MM.1S (cell line): ENCODE data around the gene PTPRD.

Experiments used
- DNase-seq: peaks from one replicate; pipeline ENCODE4 v3.0.0-alpha.2; 2015
- H2AFZ ChIP-seq: fragments of 300-600 bp; sonication (generic); 2 replicates; pipeline ENCODE4 v1.6.0; 2016; ENCODE audit warnings: antibody characterized with exemption, low read length
- H3F3A ChIP-seq: fragments of 300-600 bp; sonication (generic); 2 replicates; pipeline ENCODE4 v1.6.1; 2016; ENCODE audit warnings: mild to moderate bottlenecking, antibody characterized with exemption, low read length, moderate library complexity, mixed read lengths; ENCODE audit not compliant: insufficient read depth
- H3K27ac ChIP-seq: fragments of 300-600 bp; sonication (generic); 2 replicates; pipeline ENCODE4 v1.5.1; 2016; ENCODE audit warnings: mild to moderate bottlenecking, low read length
- H3K27me3 ChIP-seq: fragments of 300-600 bp; sonication (generic); replicated peaks from 2 replicates; pipeline ENCODE4 v1.6.0; 2016; ENCODE audit warnings: low read length; ENCODE audit not compliant: insufficient read depth
- H3K36me3 ChIP-seq: fragments of 300-600 bp; sonication (generic); replicated peaks from 2 replicates; pipeline ENCODE4 v1.6.1; 2016; ENCODE audit warnings: mild to moderate bottlenecking, low read length, mixed read lengths; ENCODE audit not compliant: insufficient read depth
- H3K4me1 ChIP-seq: fragments of 300-600 bp; sonication (generic); 2 replicates; pipeline ENCODE4 v1.6.1; 2016; ENCODE audit warnings: low read length, mixed read lengths
- H3K4me2 ChIP-seq: fragments of 300-600 bp; sonication (generic); 2 replicates; pipeline ENCODE4 v1.6.0; 2016; ENCODE audit warnings: low read depth, low read length
- H3K4me3 ChIP-seq: fragments of 300-600 bp; sonication (generic); 2 replicates; pipeline ENCODE4 v1.5.1; 2016; ENCODE audit warnings: low read length, mixed read lengths
- H3K79me2 ChIP-seq: fragments of 300-600 bp; sonication (generic); 2 replicates; pipeline ENCODE4 v1.6.1; 2016; ENCODE audit warnings: mixed run types, low read length, mixed read lengths
- H3K9ac ChIP-seq: fragments of 300-600 bp; sonication (generic); 2 replicates; pipeline ENCODE4 v1.6.1; 2016; ENCODE audit warnings: low read length, mixed read lengths
- H3K9me2 ChIP-seq: fragments of 300-600 bp; sonication (generic); replicated peaks from 2 replicates; pipeline ENCODE4 v1.6.1; 2016; ENCODE audit warnings: mild to moderate bottlenecking, low read length, mixed read lengths; ENCODE audit not compliant: insufficient read depth
- H3K9me3 ChIP-seq: fragments of 300-600 bp; sonication (generic); replicated peaks from 2 replicates; pipeline ENCODE4 v1.6.1; 2016; ENCODE audit warnings: mild to moderate bottlenecking, low read length, mixed read lengths; ENCODE audit not compliant: insufficient read depth
- H4K20me1 ChIP-seq: fragments of 300-600 bp; sonication (generic); 2 replicates; pipeline ENCODE4 v1.6.1; 2016; ENCODE audit warnings: mild to moderate bottlenecking, low read length, moderate library complexity, mixed read lengths; ENCODE audit not compliant: insufficient read depth
- CTCF ChIP-seq: fragments of 300-600 bp; sonication (generic); IDR thresholded peaks from 2 replicates; pipeline ENCODE4 v1.5.1; 2016; ENCODE audit warnings: antibody characterized with exemption, low read length, mixed read lengths
- EZH2 ChIP-seq: fragments of 300-600 bp; sonication (generic); optimal IDR thresholded peaks from 2 replicates; pipeline ENCODE3; 2017; ENCODE audit warnings: low read depth, mild to moderate bottlenecking, antibody characterized with exemption, low read length, mixed read lengths
- EZH2phosphoT487 ChIP-seq: fragments of 300-600 bp; sonication (generic); IDR thresholded peaks from 2 replicates; pipeline ENCODE4 v1.6.1; 2018; ENCODE audit warnings: antibody characterized with exemption, low read length

Gene PTPRD

GRCh38 chr9:8708728-8709127, 1904.1 kb downstream of the PTPRD start:
- no peak for DNase-seq

GRCh38 chr9:8706998-8707397, 1905.8 kb downstream of the PTPRD start:
- Histone ChIP-seq H3K9ac (no peak overlapping the region), H3K4me1 (no peaks in the 10 kb centered on the region), H3K27me3 (no peaks in the 10 kb centered on the region), H3K4me2 (no peak overlapping the region), H3K27ac (no peak overlapping the region), H3F3A (no peaks in the 10 kb centered on the region), H3K4me3 (no peak overlapping the region), H3K36me3 (no peaks in the 10 kb centered on the region), H3K9me2 (no peaks in the 10 kb centered on the region), H4K20me1 (no peaks in the 10 kb centered on the region), H3K9me3 (no peaks in the 10 kb centered on the region), H2AFZ (no peak overlapping the region), H3K79me2 (no peaks in the 10 kb centered on the region)
- no peak for TF ChIP-seq EZH2phosphoT487
- TF ChIP-seq EZH2 = no peak
- no peak for DNase-seq

More at GRCh38 chr9:8708728-8709127, 1904.1 kb downstream of the PTPRD start:
- Histone ChIP-seq H3K9ac (no peak overlapping the region), H4K20me1 (no peaks in the 10 kb centered on the region), H3K27me3 (no peaks in the 10 kb centered on the region), H3K4me2 (no peak overlapping the region), H3K9me3 (no peaks in the 10 kb centered on the region), H3F3A (no peaks in the 10 kb centered on the region), H3K9me2 (no peaks in the 10 kb centered on the region), H3K79me2 (no peaks in the 10 kb centered on the region), H2AFZ (no peak overlapping the region), H3K36me3 (no peaks in the 10 kb centered on the region), H3K4me3 (no peak overlapping the region), H3K4me1 (no peaks in the 10 kb centered on the region), H3K27ac (no peak overlapping the region)
- TF ChIP-seq CTCF = no peak
- TF ChIP-seq EZH2phosphoT487 = no peak
- no peak for TF ChIP-seq EZH2

- Histone ChIP-seq H3F3A (no peaks in the 10 kb centered on the region), H3K4me1 (no peaks in the 10 kb centered on the region), H3K9ac (no peak overlapping the region), H2AFZ (no peak overlapping the region), H3K4me2 (no peak overlapping the region), H3K36me3 (no peaks in the 10 kb centered on the region), H3K4me3 (no peak overlapping the region), H3K9me3 (no peaks in the 10 kb centered on the region), H3K27me3 (no peaks in the 10 kb centered on the region), H3K9me2 (no peaks in the 10 kb centered on the region), H3K79me2 (no peaks in the 10 kb centered on the region), H3K27ac (no peak overlapping the region), H4K20me1 (no peaks in the 10 kb centered on the region)
- no peak for DNase-seq
- TF ChIP-seq EZH2 = no peak
- TF ChIP-seq CTCF = no peak
- no peak for TF ChIP-seq EZH2phosphoT487
These were observed 1906.3 kb downstream of the PTPRD start for GRCh38 chr9:8706531-8706930.

- no peak overlapping the region for H3K27ac ChIP-seq
- H3K27me3 ChIP-seq = no peaks in the 10 kb centered on the region
- no peaks in the 10 kb centered on the region for H4K20me1 ChIP-seq
- TF ChIP-seq CTCF = no peak
- no peak for TF ChIP-seq EZH2
- TF ChIP-seq EZH2phosphoT487 = no peak
- no peak for DNase-seq
- H3K9me2 ChIP-seq = no peaks in the 10 kb centered on the region
- no peaks in the 10 kb centered on the region for H3K36me3 ChIP-seq
- no peaks in the 10 kb centered on the region for H3K9me3 ChIP-seq
- no peak overlapping the region for H3K4me2 ChIP-seq
- no peaks in the 10 kb centered on the region for H3K79me2 ChIP-seq
- no peaks in the 10 kb centered on the region for H3F3A ChIP-seq
- H3K9ac ChIP-seq = no peak overlapping the region
- H2AFZ ChIP-seq = no peak overlapping the region
- no peaks in the 10 kb centered on the region for H3K4me1 ChIP-seq
- H3K4me3 ChIP-seq = no peak overlapping the region
These were observed 1906.9 kb downstream of the PTPRD start for GRCh38 chr9:8705861-8706260.
